COLO668 (cell line): Measurements from ENCODE around the gene CRY2.
"Not testable (repeated sequence)": the region's sequence is repeated elsewhere in the genome, so short reads cannot be mapped to it uniquely, and the experiment has no call there.

ENCODE experiments used
- DNase-seq: peaks from one replicate; lab custom pipeline; 2025; ENCODE audit not compliant: unreplicated experiment; lab: John Stamatoyannopoulos, UW

The CRY2 gene

GRCh38 chr11:45811571-45812290, 35.5 kb upstream of the CRY2 start:
- no peak for DNase-seq

DNA sequence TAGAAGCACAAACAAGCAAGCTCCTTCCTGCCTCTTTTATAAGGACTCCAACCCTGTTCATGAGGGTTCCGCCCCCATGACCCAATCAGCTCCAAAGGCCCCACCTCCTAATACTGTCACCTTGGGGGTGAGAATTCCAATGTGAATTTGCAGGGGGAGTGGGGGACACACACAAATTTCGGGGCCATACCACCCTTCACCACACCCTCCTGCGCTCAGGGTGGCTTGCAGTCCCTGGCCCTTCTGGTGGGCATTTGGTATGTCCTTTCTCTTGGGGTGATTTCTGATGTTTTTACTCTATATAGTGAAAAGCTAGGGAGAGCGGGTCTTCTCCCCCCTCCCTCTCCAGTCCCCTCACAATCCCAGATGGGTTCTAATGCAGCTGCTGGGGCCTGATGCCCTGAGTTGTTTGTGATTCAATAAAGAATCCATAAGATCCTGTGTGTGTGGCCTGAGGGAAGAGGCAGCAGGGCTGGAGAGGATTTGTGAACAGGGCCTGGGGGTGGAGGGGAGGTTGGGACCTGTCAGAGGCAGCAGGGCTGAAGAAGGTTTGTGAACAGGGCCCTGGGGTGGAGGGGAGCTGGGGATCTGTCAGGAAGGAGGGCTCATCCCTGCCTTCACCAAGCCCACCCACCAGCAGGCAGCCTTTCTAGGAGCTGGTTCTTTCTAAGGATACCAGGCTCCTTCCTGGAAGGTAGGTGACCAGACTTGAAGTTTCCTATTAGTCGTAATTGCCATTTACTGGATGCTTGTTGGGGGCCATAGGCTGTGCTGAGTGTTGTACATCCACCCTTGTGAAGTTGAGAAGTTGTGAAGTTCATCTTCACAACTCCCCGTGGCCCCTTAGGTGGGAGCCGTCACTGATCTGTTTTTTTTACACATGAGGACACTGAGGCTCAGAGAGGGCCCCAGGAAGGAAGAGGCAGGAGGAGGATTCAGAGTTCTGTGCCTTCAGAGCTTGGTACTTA, 34.4 kb upstream of the CRY2 start:
- DNase-seq, result no peak

GRCh38 chr11:45815747-45816146, 31.5 kb upstream of the CRY2 start:
- no peak for DNase-seq

DNA sequence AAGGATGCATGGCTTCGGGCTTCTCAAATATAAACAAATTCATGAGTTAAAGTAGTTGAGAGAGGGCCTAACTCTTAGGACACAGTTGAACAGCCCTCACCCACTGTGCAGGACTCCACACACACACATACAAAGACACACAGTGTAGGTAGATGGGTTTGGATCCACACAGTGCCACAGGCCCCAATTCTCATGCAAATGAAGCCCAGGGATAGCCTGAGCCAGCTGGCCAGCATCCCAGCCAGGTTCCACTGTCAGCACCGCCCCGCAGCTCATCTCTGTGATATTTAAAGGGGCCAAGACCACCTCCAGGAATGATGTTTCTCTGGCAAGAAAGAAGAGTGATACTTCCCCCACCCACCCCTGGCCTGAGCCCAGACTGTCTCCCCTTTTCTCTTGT, 30.7 kb upstream of the CRY2 start:
- DNase-seq, result peak; percentile 25

GRCh38 chr11:45817191-45817590, 30.1 kb upstream of the CRY2 start:
- no peak for DNase-seq

DNA sequence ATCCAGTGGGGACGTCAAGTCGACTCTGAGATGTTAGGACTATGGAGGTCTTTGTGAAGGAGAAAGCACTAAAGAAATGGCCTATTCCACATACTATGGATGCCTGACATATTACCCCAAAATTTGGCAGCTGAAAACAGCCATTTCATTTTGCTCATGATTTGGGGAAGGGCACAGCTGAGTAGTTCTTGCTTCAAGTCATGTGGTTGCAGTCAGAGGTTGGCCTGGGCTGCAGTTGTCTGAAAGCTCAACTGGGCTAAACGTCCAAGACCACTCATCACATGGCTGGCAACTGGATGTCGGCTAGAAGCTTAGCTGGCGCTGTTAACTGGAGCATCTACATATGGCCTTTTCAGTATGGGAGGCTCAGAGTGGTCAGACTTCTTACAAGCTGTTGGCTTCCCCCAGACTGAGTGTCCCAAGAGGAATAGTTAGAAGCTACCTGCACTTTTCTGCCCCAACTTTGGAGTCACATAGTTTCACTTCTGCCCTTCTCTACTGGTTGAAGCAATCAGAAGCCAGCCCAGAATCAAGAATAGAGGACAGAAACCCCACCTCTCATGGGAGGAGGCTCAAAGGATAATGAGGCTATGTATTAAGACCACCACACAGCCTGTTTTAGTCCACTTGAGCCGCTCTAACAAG, 28.2 kb upstream of the CRY2 start:
- no peak for DNase-seq

- no peak for DNase-seq
Observed at GRCh38 chr11:45820211-45820857, 26.9 kb upstream of the CRY2 start.

- DNase-seq, result not testable (repeated sequence)
Observed at GRCh38 chr11:45826492-45826891, 20.8 kb upstream of the CRY2 start.

- DNase-seq, result no peak
Observed at GRCh38 chr11:45827123-45827522, 20.2 kb upstream of the CRY2 start.

DNA sequence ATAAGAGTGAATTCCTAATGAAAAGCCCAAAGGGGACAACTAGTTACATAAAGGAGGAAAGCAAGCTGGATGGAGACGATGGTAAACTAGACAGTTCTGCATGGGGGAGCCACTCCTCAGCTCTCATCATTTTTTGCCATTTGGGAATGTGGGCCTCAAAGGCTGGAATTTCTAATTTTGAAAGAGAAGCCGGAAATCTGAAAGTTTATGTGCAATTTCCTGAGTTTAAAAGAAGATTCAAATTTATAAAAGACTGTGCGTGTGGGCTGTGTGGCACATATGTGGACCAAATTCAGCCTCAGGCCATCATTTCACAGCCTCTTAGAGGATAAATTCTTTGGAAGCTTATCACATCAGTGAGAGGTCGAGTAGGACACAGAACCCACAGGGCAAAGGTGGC, 18.3 kb upstream of the CRY2 start:
- no peak for DNase-seq

- no peak for DNase-seq
Observed at GRCh38 chr11:45830596-45830995, 16.7 kb upstream of the CRY2 start.

GRCh38 chr11:45832811-45833441, 14.3 kb upstream of the CRY2 start:
- DNase-seq, result no peak

DNA sequence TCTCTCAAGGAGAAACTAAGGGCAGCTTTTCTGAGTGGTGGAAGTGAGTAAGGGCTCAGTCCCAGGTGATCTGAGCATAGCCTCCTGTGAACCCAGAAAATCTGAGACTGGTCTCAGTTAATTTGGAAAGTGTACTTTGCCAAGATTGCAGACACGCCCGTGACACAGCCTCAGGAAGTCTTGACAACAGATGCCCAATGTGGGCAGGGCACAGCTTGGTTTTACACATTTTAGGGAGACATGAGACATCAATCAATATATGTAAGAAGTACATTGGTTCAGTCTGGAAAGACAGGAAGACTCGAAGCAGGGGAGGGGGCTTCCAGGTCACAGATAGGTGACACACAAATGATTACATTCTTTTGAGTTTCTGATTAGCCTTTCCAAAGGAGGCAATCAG, 13.5 kb upstream of the CRY2 start:
- no peak for DNase-seq

DNA sequence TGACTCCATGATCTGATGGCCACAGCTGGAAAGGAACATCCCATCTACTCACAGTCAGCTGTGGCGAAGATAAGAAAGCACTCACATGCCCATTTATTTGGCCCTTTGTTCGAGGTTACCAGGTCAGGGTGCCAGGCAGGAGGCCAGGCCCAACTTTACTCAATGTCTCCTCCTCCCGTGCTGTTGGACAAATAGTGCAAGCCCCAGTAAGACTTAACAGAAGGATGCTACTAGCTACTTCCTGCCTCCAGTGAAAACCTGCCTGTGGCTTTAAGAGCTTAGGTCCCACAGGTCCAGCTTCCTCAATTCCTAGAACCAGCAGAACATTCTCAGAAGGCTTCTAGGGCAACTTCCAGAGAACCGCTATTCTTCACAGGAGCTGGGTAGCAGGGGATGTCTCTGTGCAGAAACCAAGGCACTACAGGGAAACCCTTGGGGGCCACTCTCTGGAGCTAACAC, 12.9 kb upstream of the CRY2 start:
- no peak for DNase-seq

DNA sequence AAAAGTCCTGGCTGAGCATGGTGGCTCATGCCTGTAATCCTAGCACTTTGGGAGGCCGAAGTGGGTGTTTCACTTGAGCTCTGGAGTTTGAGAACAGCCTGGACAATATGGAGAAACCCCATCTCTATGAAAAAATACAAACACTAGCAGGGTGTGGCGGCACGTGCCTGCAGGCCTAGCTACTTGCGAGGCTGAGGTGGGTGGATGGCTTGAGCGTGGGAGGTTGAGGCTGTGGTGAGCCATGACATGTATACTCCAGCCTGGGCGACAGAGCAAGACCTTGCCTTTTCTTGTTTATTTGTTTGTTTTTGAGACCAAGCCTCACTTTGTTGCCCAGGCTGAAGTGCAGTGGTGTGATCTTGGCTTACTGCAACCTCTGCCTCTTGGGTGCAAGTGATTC, 8.1 kb upstream of the CRY2 start:
- DNase-seq, result no peak

DNA sequence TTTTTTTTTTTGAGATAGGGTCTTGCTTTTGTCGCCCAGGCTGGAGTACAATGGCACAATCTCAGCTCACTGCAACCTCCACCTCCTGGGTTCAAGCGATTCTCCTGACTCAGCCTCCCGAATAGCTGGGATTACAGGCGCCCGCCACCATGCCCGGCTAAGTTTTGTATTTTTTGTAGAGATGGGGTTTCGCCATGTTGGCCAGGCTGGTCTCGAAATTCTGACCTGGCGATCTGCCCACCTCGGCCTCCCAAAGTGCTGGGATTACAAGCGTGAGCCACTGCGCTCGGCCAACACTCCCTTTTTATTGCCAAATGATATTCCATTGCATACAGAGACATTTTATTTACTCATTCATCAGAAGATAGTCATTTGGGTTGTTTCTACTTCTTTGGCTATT, 7.0 kb upstream of the CRY2 start:
- not testable (repeated sequence) for DNase-seq

DNA sequence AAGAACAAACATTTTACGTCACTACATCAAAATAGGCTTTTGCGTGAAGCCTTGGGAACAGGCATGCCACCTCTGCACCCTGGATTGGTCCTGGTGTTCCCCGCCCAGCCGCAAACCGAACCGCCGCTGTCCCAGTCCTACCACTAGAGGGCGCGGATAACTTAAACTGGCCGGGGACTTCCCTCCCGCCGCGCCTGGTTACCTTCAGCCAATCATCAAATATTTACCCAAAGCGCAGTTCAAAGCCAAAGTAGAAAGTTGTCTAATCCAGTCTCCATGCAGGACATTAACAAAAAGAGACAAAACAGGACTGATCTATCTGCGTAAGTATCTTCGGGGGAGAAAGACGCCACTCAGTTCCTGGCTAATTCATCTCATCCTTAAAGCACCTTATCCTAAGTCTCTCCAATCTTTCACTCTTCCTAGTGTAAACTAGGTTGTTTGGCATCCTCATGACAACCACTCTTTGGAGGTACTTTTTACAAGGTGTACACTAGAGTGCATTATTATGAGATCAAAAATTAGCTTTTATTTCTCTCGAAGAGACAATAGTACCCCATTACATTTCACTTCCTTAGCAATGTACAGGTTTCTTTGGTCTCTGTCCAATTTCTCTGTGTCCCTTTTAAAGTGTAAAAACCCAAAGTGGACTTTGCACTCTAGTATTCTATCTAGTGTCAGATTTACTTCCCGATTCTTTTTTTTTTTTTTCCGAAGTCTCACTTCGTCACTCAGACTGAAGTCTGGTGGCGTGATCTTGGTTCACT, 3.9 kb upstream of the CRY2 start:
- DNase-seq, result peak; percentile 92

GRCh38 chr11:45844822-45845578, 2.3 kb upstream of the CRY2 start:
- DNase-seq, result no peak

DNA sequence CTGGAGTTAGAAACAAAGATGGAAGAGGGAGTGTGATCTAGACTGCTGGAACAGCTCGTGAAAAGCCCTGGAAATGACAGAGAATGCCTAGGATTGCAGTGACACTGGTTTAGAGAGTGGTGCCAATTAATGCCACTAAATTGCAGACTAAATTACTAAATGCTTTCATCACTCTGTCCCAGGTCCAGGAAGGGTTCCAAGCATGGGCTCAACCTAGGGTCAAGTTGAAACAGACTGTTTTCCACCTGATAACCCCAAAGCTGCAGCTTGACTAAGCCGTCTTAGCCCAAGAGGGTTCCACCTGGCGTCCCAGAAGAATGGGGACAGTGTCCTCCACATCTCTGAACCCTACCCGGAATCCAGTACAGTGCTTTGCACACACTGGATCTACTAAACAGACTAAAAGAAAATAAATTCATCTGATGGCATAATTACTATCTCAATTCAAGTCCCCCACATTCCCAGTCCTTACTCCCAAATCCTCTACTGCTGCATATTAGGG, 1.1 kb upstream of the CRY2 start:
- DNase-seq, result no peak
